CD4-positive, alpha-beta memory T cell (primary cell): ENCODE data around the gene PKDCC. TPM values are rescaled to one million over a fixed set of nuclear protein-coding genes. Genes with fewer than 3 reads are reported as not detected.
A peak's percentile ranks its signal among the peaks of the same experiment; 100 is the strongest.
"Not testable (repeated sequence)": the region's sequence is repeated elsewhere in the genome, so short reads cannot be mapped to it uniquely, and the experiment has no call there.

Experiments used
- CTCF ChIA-PET: fragments of 350-600 bp; sonication (Branson Sonifier 250); formaldehyde crosslinking; loops from one replicate; lab custom pipeline; 2021; ENCODE audit warnings: inconsistent platforms; ENCODE audit not compliant: partially characterized antibody; lab: Charles Lee
- POLR2A ChIA-PET: fragments of 350-600 bp; sonication (Branson Sonifier 250); formaldehyde crosslinking; loops from one replicate; lab custom pipeline; 2021; ENCODE audit not compliant: partially characterized antibody; lab: Charles Lee
- DNase-seq, 5 donors: peaks; one replicate each; pipeline versions ENCODE4 v3.0.0 to v3.0.0-alpha.2; 2020 to 2022; ENCODE audit warnings: mixed read lengths in 1 of 5
- H3K27ac ChIP-seq: one replicate; pipeline ENCODE4 v1.7.0; 2013; ENCODE audit warnings: low read depth, low read length
- H3K27me3 ChIP-seq: 2 replicates; pipeline ENCODE4 v1.7.0; 2013; ENCODE audit warnings: mild to moderate bottlenecking, low read length, moderate library complexity; ENCODE audit not compliant: insufficient read depth
- H3K36me3 ChIP-seq: 2 replicates; pipeline ENCODE4 v1.7.0; 2013; ENCODE audit warnings: mild to moderate bottlenecking, low read length, moderate library complexity; ENCODE audit not compliant: insufficient read depth
- H3K4me1 ChIP-seq: 2 replicates; pipeline ENCODE4 v1.7.0; 2013; ENCODE audit warnings: mild to moderate bottlenecking, low read length, moderate library complexity; ENCODE audit not compliant: insufficient read depth
- H3K4me3 ChIP-seq, 2 donors: one replicate each; pipeline ENCODE4 v1.7.0; 2013; ENCODE audit warnings: low read length in 2 of 2, mild to moderate bottlenecking in 1 of 2
- H3K9me3 ChIP-seq, 2 donors: one replicate each; pipeline ENCODE4 v1.7.0; 2013; ENCODE audit warnings: low read length in 2 of 2, control low read depth in 1 of 2; ENCODE audit not compliant: control insufficient read depth in 1 of 2
- H3K27ac Mint-ChIP-seq, 7 donors: one replicate each; pipeline ENCODE4 v1.8.0; 2020 to 2021; ENCODE audit warnings: mixed read lengths in 7 of 7, mild to moderate bottlenecking in 6 of 7, inconsistent platforms in 3 of 7, moderate library complexity in 3 of 7
- H3K27me3 Mint-ChIP-seq, 2 donors: one replicate each; pipeline ENCODE4 v1.8.0; 2020 to 2021; ENCODE audit warnings: mixed read lengths in 2 of 2
- H3K36me3 Mint-ChIP-seq, 2 donors: one replicate each; pipeline ENCODE4 v1.8.0; 2020 to 2021; ENCODE audit warnings: mixed read lengths in 2 of 2, inconsistent platforms in 1 of 2, mild to moderate bottlenecking in 1 of 2
- H3K4me1 Mint-ChIP-seq, 4 donors: one replicate each; pipeline ENCODE4 v1.8.0; 2020 to 2021; ENCODE audit warnings: mixed read lengths in 4 of 4, mild to moderate bottlenecking in 1 of 4
- H3K4me3 Mint-ChIP-seq, 8 donors: one replicate each; pipeline ENCODE4 v1.8.0; 2020 to 2021; ENCODE audit warnings: mixed read lengths in 8 of 8, mild to moderate bottlenecking in 7 of 8, moderate library complexity in 6 of 8, inconsistent platforms in 3 of 8
- H3K9me3 Mint-ChIP-seq, 8 donors: one replicate each; pipeline ENCODE4 v1.8.0; 2020 to 2021; ENCODE audit warnings: mixed read lengths in 8 of 8, mild to moderate bottlenecking in 5 of 8, inconsistent platforms in 3 of 8, moderate library complexity in 1 of 8
- intact Hi-C: fragments of 100-400 bp; cut with micrococcal nuclease; formaldehyde crosslinking; loops from one replicate; pipeline ENCODE4 v1.15.1; 2023
- polyA plus RNA-seq, 2 donors: library from polyadenylated mRNA; unstranded; fragments of 300-500 nt; fragmentation: Illumina TruSeq; gene quantifications; one replicate each; pipeline ENCODE4 v1.2.3, GENCODE V29; 2021
- total RNA-seq, 2 experiments: library from RNA; stranded (reverse); gene quantifications; one replicate each; pipeline ENCODE4 v1.2.3, GENCODE V29; 2021

PKDCC gene
- total and polyA plus RNA-seq, 4 experiments from 2014 or later = 0.41 TPM; not detected in 3

- ChIA-PET CTCF (interaction anchor here (1.2 to 1.3 kb wide), 2 partner anchors 10 to 251 kb away, joined by 3 to 4 read pairs; no protein-coding TSS in a partner anchor), POLR2A (no interaction called here)
- no peak for DNase-seq
- H3K9me3 ChIP-seq = no peaks in the 10 kb centered on the region
- no peak overlapping the region for H3K27ac ChIP-seq
- no peaks in the 10 kb centered on the region for H3K27me3 ChIP-seq
- no peaks in the 10 kb centered on the region for H3K36me3 ChIP-seq
- H3K4me3 ChIP-seq = no peak overlapping the region
- Mint-ChIP-seq H3K4me3 (no peak overlapping the region), H3K27ac (no peak overlapping the region), H3K9me3 (no peaks in the 10 kb centered on the region), H3K36me3 (no peaks in the 10 kb centered on the region), H3K4me1 (no peaks in the 10 kb centered on the region), H3K27me3 (peaks cover 3 to 8% of the 10 kb centered on the region in 2 donors)
- no peaks in the 10 kb centered on the region for H3K4me1 ChIP-seq
- intact Hi-C loops = no loop called here
Measured at GRCh38 chr2:42077343-42077742, 29.5 kb downstream of the PKDCC start.

- Mint-ChIP-seq H3K4me1 (peaks cover 0 to 5% (median 3%) of the 10 kb centered on the region in 4 donors), H3K9me3 (no peaks in the 10 kb centered on the region), H3K4me3 (no peak overlapping the region), H3K36me3 (no peaks in the 10 kb centered on the region), H3K27me3 (peaks cover 3 to 8% of the 10 kb centered on the region in 2 donors), H3K27ac (peak overlapping the region in 2 of 7 donors; percentile 42 to 65)
- no peaks in the 10 kb centered on the region for H3K9me3 ChIP-seq
- no peak for DNase-seq
- no peak overlapping the region for H3K27ac ChIP-seq
- no peaks in the 10 kb centered on the region for H3K36me3 ChIP-seq
- no peaks in the 10 kb centered on the region for H3K4me1 ChIP-seq
- intact Hi-C loops = no loop called here
- CTCF ChIA-PET = interaction anchor here (13.4 kb wide), 1 partner anchor 209 kb away, joined by 357 read pairs; no protein-coding TSS in a partner anchor
- no peaks in the 10 kb centered on the region for H3K27me3 ChIP-seq
- no peak overlapping the region for H3K4me3 ChIP-seq
- POLR2A ChIA-PET = no interaction called here
Measured at GRCh38 chr2:42079737-42080287, 32.0 kb downstream of the PKDCC start.

- H3K36me3 Mint-ChIP-seq, H3K27me3 Mint-ChIP-seq, H3K4me3 ChIP-seq, H3K9me3 ChIP-seq, DNase-seq, H3K4me3 Mint-ChIP-seq, POLR2A ChIA-PET, H3K27ac Mint-ChIP-seq, H3K36me3 ChIP-seq, intact Hi-C loops, H3K4me1 ChIP-seq, H3K27me3 ChIP-seq, H3K9me3 Mint-ChIP-seq, H3K27ac ChIP-seq: not testable (repeated sequence)
- H3K4me1 Mint-ChIP-seq = peaks cover 2 to 12% (median 4%) of the 10 kb centered on the region in 4 donors
- CTCF ChIA-PET = interaction anchor here (13.4 kb wide), 1 partner anchor 210 kb away, joined by 357 read pairs; no protein-coding TSS in a partner anchor
Measured at GRCh38 chr2:42081151-42081550, 33.3 kb downstream of the PKDCC start.

GRCh38 chr2:42082016-42082415, 34.2 kb downstream of the PKDCC start:
- H3K27me3 Mint-ChIP-seq = peaks cover 3 to 6% of the 10 kb centered on the region in 2 donors
- no peak for DNase-seq
- POLR2A ChIA-PET = no interaction called here
- Histone ChIP-seq H3K27ac (no peak overlapping the region), H3K27me3 (no peaks in the 10 kb centered on the region), H3K4me1 (peaks cover 7% of the 10 kb centered on the region), H3K9me3 (no peaks in the 10 kb centered on the region), H3K4me3 (no peak overlapping the region), H3K36me3 (no peaks in the 10 kb centered on the region)
- H3K9me3 Mint-ChIP-seq = no peaks in the 10 kb centered on the region
- H3K27ac Mint-ChIP-seq = no peak overlapping the region
- H3K36me3 Mint-ChIP-seq = no peaks in the 10 kb centered on the region
- H3K4me3 Mint-ChIP-seq = no peak overlapping the region
- peaks cover 6 to 19% (median 10%) of the 10 kb centered on the region in 4 donors for H3K4me1 Mint-ChIP-seq
- CTCF ChIA-PET = interaction anchor here (0.6 to 13.4 kb wide), 6 partner anchors 114 to 242 kb away, joined by 3 to 357 read pairs (median 3); no protein-coding TSS in a partner anchor
- intact Hi-C loops = no loop called here

GRCh38 chr2:42084231-42084671, 36.4 kb downstream of the PKDCC start:
- no peaks in the 10 kb centered on the region for H3K36me3 ChIP-seq
- DNase-seq = no peak
- peaks cover 7% of the 10 kb centered on the region for H3K4me1 ChIP-seq
- no peaks in the 10 kb centered on the region for H3K9me3 ChIP-seq
- H3K27me3 Mint-ChIP-seq = peaks cover 2 to 5% of the 10 kb centered on the region in 2 donors
- intact Hi-C loops = no loop called here
- no peak overlapping the region for H3K4me3 Mint-ChIP-seq
- ChIA-PET CTCF (interaction anchor here (0.8 to 13.4 kb wide), 8 partner anchors 9 to 249 kb away, joined by 3 to 357 read pairs (median 3); no protein-coding TSS in a partner anchor), POLR2A (no interaction called here)
- no peaks in the 10 kb centered on the region for H3K27me3 ChIP-seq
- peaks cover 6 to 19% (median 10%) of the 10 kb centered on the region in 4 donors for H3K4me1 Mint-ChIP-seq
- no peaks in the 10 kb centered on the region for H3K36me3 Mint-ChIP-seq
- H3K9me3 Mint-ChIP-seq = no peaks in the 10 kb centered on the region
- H3K27ac ChIP-seq = no peak overlapping the region
- no peak overlapping the region for H3K27ac Mint-ChIP-seq
- no peak overlapping the region for H3K4me3 ChIP-seq

- H3K27ac ChIP-seq, H3K9me3 ChIP-seq, H3K27me3 Mint-ChIP-seq, H3K36me3 ChIP-seq, H3K4me3 Mint-ChIP-seq, H3K36me3 Mint-ChIP-seq, H3K9me3 Mint-ChIP-seq, H3K4me1 ChIP-seq, DNase-seq, H3K4me3 ChIP-seq, H3K27me3 ChIP-seq, POLR2A ChIA-PET, intact Hi-C loops, H3K27ac Mint-ChIP-seq: not testable (repeated sequence)
- CTCF ChIA-PET = interaction anchor here (1.6 to 13.4 kb wide), 8 partner anchors 10 to 250 kb away, joined by 3 to 357 read pairs (median 9); no protein-coding TSS in a partner anchor
- H3K4me1 Mint-ChIP-seq = peaks cover 6 to 19% (median 10%) of the 10 kb centered on the region in 4 donors
Measured at GRCh38 chr2:42085070-42085469, 37.2 kb downstream of the PKDCC start.

GRCh38 chr2:42085706-42086487, 38.1 kb downstream of the PKDCC start:
- H3K9me3 ChIP-seq = no peaks in the 10 kb centered on the region
- Mint-ChIP-seq H3K36me3 (no peaks in the 10 kb centered on the region), H3K9me3 (no peaks in the 10 kb centered on the region), H3K27ac (no peak overlapping the region), H3K4me1 (peaks cover 6 to 19% (median 10%) of the 10 kb centered on the region in 4 donors), H3K4me3 (peak overlapping the region in 1 of 8 donors; percentile 19), H3K27me3 (peaks cover 0 to 2% of the 10 kb centered on the region in 2 donors)
- no peaks in the 10 kb centered on the region for H3K27me3 ChIP-seq
- ChIA-PET CTCF (interaction anchor here (0.9 to 13.4 kb wide), 31 partner anchors 10 to 304 kb away, joined by 3 to 357 read pairs (median 5); no protein-coding TSS in a partner anchor), POLR2A (interaction anchor here (0.9 to 2.5 kb wide), 3 partner anchors 213 to 245 kb away, joined by 3 to 9 read pairs (median 7); no protein-coding TSS in a partner anchor)
- no peaks in the 10 kb centered on the region for H3K36me3 ChIP-seq
- peak in 1 of 5 donors; percentile 14 for DNase-seq
- H3K4me1 ChIP-seq = peaks cover 7% of the 10 kb centered on the region
- H3K4me3 ChIP-seq = no peak overlapping the region
- H3K27ac ChIP-seq = no peak overlapping the region
- intact Hi-C loops = loop anchor here (1.0 kb wide), 3 partner anchors 217 to 246 kb away; no protein-coding TSS in a partner anchor
